ENCODE measurements around the gene SLC16A3. TPM values are rescaled to one million over a fixed set of nuclear protein-coding genes. Genes with fewer than 3 reads are reported as not detected.

Gene SLC16A3
- total RNA-seq, 1 experiment from 2014 or later = 28.7 TPM

DNA sequence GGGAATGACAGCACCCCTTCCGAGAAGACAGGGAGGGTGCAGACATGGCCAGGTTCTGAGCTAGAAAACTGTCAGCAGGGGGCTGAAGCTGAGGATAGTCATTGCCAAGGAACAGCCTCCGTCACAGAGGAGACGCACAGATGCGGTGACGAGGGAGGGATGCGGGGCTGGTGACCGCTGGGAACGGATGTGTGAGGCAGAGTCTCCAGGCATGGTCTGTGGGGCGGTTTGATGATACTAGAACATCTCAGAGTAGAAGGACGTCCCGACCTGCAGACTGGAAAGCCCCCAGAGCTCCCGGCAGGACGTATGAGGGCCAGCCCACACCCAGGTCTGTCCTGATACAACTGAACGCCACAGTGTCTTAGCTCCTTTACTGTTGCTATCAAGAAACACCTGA lies 46.5 kb downstream of the SLC16A3 start:
- CTCF ChIA-PET = interaction anchor here (1.3 to 2.2 kb wide), 2 partner anchors 25 to 39 kb away, joined by 4 to 9 read pairs; no protein-coding TSS in a partner anchor
- ATAC-seq (no peak), DNase-seq (ENCODE audit: low spot score) (no peak)
- Mint-ChIP-seq H3K27ac (no peak overlapping the region), H3K36me3 (peaks cover 19% of the 10 kb centered on the region), H3K27me3 (ENCODE audit: low read depth) (peaks cover 3% of the 10 kb centered on the region; the same call in 1 of the 2 replicates), H3K4me1 (peaks cover 45% of the 10 kb centered on the region), H3K4me3 (no peak overlapping the region), H3K9me3 (no peaks in the 10 kb centered on the region)
- TF ChIP-seq, protein P1, sequence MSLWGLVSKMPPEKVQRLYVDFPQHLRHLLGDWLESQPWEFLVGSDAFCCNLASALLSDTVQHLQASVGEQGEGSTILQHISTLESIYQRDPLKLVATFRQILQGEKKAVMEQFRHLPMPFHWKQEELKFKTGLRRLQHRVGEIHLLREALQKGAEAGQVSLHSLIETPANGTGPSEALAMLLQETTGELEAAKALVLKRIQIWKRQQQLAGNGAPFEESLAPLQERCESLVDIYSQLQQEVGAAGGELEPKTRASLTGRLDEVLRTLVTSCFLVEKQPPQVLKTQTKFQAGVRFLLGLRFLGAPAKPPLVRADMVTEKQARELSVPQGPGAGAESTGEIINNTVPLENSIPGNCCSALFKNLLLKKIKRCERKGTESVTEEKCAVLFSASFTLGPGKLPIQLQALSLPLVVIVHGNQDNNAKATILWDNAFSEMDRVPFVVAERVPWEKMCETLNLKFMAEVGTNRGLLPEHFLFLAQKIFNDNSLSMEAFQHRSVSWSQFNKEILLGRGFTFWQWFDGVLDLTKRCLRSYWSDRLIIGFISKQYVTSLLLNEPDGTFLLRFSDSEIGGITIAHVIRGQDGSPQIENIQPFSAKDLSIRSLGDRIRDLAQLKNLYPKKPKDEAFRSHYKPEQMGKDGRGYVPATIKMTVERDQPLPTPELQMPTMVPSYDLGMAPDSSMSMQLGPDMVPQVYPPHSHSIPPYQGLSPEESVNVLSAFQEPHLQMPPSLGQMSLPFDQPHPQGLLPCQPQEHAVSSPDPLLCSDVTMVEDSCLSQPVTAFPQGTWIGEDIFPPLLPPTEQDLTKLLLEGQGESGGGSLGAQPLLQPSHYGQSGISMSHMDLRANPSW (CRISPR knock-in tag; conservative IDR thresholded peaks at IDR 0.05; ENCODE audit: low read depth) = no peak
- TF ChIP-seq, protein P2, sequence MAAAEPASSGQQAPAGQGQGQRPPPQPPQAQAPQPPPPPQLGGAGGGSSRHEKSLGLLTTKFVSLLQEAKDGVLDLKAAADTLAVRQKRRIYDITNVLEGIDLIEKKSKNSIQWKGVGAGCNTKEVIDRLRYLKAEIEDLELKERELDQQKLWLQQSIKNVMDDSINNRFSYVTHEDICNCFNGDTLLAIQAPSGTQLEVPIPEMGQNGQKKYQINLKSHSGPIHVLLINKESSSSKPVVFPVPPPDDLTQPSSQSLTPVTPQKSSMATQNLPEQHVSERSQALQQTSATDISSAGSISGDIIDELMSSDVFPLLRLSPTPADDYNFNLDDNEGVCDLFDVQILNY (CRISPR knock-in tag; IDR thresholded peaks at IDR 0.05) = no peak
- TF ChIP-seq, protein P3, sequence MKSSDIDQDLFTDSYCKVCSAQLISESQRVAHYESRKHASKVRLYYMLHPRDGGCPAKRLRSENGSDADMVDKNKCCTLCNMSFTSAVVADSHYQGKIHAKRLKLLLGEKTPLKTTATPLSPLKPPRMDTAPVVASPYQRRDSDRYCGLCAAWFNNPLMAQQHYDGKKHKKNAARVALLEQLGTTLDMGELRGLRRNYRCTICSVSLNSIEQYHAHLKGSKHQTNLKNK (CRISPR knock-in tag; IDR thresholded peaks at IDR 0.05) = no peak
- TF ChIP-seq GABPB1 (CRISPR knock-in tag; IDR thresholded peaks at IDR 0.05) = no peak
- no peak for TF ChIP-seq KAT7 (CRISPR knock-in tag; IDR thresholded peaks at IDR 0.05; ENCODE audit: borderline replicate concordance)
- TF ChIP-seq, protein P4, sequence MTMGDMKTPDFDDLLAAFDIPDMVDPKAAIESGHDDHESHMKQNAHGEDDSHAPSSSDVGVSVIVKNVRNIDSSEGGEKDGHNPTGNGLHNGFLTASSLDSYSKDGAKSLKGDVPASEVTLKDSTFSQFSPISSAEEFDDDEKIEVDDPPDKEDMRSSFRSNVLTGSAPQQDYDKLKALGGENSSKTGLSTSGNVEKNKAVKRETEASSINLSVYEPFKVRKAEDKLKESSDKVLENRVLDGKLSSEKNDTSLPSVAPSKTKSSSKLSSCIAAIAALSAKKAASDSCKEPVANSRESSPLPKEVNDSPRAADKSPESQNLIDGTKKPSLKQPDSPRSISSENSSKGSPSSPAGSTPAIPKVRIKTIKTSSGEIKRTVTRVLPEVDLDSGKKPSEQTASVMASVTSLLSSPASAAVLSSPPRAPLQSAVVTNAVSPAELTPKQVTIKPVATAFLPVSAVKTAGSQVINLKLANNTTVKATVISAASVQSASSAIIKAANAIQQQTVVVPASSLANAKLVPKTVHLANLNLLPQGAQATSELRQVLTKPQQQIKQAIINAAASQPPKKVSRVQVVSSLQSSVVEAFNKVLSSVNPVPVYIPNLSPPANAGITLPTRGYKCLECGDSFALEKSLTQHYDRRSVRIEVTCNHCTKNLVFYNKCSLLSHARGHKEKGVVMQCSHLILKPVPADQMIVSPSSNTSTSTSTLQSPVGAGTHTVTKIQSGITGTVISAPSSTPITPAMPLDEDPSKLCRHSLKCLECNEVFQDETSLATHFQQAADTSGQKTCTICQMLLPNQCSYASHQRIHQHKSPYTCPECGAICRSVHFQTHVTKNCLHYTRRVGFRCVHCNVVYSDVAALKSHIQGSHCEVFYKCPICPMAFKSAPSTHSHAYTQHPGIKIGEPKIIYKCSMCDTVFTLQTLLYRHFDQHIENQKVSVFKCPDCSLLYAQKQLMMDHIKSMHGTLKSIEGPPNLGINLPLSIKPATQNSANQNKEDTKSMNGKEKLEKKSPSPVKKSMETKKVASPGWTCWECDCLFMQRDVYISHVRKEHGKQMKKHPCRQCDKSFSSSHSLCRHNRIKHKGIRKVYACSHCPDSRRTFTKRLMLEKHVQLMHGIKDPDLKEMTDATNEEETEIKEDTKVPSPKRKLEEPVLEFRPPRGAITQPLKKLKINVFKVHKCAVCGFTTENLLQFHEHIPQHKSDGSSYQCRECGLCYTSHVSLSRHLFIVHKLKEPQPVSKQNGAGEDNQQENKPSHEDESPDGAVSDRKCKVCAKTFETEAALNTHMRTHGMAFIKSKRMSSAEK (CRISPR knock-in tag; IDR thresholded peaks at IDR 0.05; ENCODE audit: borderline replicate concordance) = no peak
- TF ChIP-seq, protein P5, sequence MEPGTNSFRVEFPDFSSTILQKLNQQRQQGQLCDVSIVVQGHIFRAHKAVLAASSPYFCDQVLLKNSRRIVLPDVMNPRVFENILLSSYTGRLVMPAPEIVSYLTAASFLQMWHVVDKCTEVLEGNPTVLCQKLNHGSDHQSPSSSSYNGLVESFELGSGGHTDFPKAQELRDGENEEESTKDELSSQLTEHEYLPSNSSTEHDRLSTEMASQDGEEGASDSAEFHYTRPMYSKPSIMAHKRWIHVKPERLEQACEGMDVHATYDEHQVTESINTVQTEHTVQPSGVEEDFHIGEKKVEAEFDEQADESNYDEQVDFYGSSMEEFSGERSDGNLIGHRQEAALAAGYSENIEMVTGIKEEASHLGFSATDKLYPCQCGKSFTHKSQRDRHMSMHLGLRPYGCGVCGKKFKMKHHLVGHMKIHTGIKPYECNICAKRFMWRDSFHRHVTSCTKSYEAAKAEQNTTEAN (CRISPR knock-in tag; IDR thresholded peaks at IDR 0.05) = no peak
- TF ChIP-seq CBFB (CRISPR knock-in tag; IDR thresholded peaks at IDR 0.05; ENCODE audit: low read depth) = no peak
- TF ChIP-seq CREB1 (CRISPR knock-in tag; IDR thresholded peaks at IDR 0.05) = no peak
- TF ChIP-seq NFYB (CRISPR knock-in tag; conservative IDR thresholded peaks at IDR 0.05; ENCODE audit: low read depth) = no peak
- TF ChIP-seq OVOL2 (CRISPR knock-in tag; IDR thresholded peaks at IDR 0.05; ENCODE audit: borderline replicate concordance) = no peak
- TF ChIP-seq, protein P6, sequence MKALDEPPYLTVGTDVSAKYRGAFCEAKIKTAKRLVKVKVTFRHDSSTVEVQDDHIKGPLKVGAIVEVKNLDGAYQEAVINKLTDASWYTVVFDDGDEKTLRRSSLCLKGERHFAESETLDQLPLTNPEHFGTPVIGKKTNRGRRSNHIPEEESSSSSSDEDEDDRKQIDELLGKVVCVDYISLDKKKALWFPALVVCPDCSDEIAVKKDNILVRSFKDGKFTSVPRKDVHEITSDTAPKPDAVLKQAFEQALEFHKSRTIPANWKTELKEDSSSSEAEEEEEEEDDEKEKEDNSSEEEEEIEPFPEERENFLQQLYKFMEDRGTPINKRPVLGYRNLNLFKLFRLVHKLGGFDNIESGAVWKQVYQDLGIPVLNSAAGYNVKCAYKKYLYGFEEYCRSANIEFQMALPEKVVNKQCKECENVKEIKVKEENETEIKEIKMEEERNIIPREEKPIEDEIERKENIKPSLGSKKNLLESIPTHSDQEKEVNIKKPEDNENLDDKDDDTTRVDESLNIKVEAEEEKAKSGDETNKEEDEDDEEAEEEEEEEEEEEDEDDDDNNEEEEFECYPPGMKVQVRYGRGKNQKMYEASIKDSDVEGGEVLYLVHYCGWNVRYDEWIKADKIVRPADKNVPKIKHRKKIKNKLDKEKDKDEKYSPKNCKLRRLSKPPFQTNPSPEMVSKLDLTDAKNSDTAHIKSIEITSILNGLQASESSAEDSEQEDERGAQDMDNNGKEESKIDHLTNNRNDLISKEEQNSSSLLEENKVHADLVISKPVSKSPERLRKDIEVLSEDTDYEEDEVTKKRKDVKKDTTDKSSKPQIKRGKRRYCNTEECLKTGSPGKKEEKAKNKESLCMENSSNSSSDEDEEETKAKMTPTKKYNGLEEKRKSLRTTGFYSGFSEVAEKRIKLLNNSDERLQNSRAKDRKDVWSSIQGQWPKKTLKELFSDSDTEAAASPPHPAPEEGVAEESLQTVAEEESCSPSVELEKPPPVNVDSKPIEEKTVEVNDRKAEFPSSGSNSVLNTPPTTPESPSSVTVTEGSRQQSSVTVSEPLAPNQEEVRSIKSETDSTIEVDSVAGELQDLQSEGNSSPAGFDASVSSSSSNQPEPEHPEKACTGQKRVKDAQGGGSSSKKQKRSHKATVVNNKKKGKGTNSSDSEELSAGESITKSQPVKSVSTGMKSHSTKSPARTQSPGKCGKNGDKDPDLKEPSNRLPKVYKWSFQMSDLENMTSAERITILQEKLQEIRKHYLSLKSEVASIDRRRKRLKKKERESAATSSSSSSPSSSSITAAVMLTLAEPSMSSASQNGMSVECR (CRISPR knock-in tag; IDR thresholded peaks at IDR 0.05; ENCODE audit: borderline replicate concordance) = no peak
- TF ChIP-seq, protein P7, sequence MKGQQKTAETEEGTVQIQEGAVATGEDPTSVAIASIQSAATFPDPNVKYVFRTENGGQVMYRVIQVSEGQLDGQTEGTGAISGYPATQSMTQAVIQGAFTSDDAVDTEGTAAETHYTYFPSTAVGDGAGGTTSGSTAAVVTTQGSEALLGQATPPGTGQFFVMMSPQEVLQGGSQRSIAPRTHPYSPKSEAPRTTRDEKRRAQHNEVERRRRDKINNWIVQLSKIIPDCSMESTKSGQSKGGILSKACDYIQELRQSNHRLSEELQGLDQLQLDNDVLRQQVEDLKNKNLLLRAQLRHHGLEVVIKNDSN (CRISPR knock-in tag; IDR thresholded peaks at IDR 0.05) = no peak
- TF ChIP-seq FOXP1 (CRISPR knock-in tag; IDR thresholded peaks at IDR 0.05; ENCODE audit: borderline replicate concordance) = no peak
- TF ChIP-seq SMAD4 (CRISPR knock-in tag; IDR thresholded peaks at IDR 0.05) = no peak
- no peak for TF ChIP-seq NFE2L1 (CRISPR knock-in tag; IDR thresholded peaks at IDR 0.05)
- TF ChIP-seq ZBTB21 (CRISPR knock-in tag; IDR thresholded peaks at IDR 0.05; ENCODE audit: borderline replicate concordance) = no peak
- TF ChIP-seq ZNF232 (CRISPR knock-in tag; IDR thresholded peaks at IDR 0.05) = no peak
- no peak for TF ChIP-seq ZNF138 (CRISPR knock-in tag; conservative IDR thresholded peaks at IDR 0.05)
- POLR2A ChIA-PET = no interaction called here

Measured in WTC11 (cell line).